Central memory CD8-positive, alpha-beta T cell (primary cell): Measurements from ENCODE around the gene SEC31B.

ENCODE experiments used
- ATAC-seq: fragments of 150-1000 bp; cut with Tn5 transposase; replicated peaks from 2 replicates; pipeline ENCODE4 v1.10.0; 2022; ENCODE audit warnings: mild to moderate bottlenecking, moderate FRiP score, moderate number of reproducible peaks; ENCODE audit not compliant: poor library complexity, severe bottlenecking; ENCODE audit errors: extremely low read depth
- DNase-seq, 2 donors: peaks; one replicate each; pipeline ENCODE4 v3.0.0; 2021; ENCODE audit warnings: low spot score in 2 of 2
- H3K27ac Mint-ChIP-seq: one replicate; pipeline ENCODE4 v1.8.0; 2022; ENCODE audit warnings: low read depth, mild to moderate bottlenecking, moderate library complexity, mixed read lengths
- H3K27me3 Mint-ChIP-seq: one replicate; pipeline ENCODE4 v1.8.0; 2022; ENCODE audit warnings: mixed read lengths
- H3K36me3 Mint-ChIP-seq: one replicate; pipeline ENCODE4 v1.8.0; 2022; ENCODE audit warnings: mild to moderate bottlenecking, moderate library complexity, mixed read lengths; ENCODE audit not compliant: insufficient read depth
- H3K4me1 Mint-ChIP-seq: one replicate; pipeline ENCODE4 v1.8.0; 2022; ENCODE audit warnings: mixed read lengths
- H3K4me3 Mint-ChIP-seq: one replicate; pipeline ENCODE4 v1.8.0; 2022; ENCODE audit warnings: mild to moderate bottlenecking, moderate library complexity, mixed read lengths
- H3K9me3 Mint-ChIP-seq: one replicate; pipeline ENCODE4 v1.8.0; 2022; ENCODE audit warnings: mixed read lengths

The SEC31B gene

GRCh38 chr10:100442548-100442947, 77.1 kb downstream of the SEC31B start:
- Mint-ChIP-seq H3K4me1 (no peaks in the 10 kb centered on the region), H3K27me3 (no peaks in the 10 kb centered on the region), H3K36me3 (no peaks in the 10 kb centered on the region), H3K27ac (no peak overlapping the region), H3K4me3 (no peak overlapping the region), H3K9me3 (no peaks in the 10 kb centered on the region)
- DNase-seq (no peak), ATAC-seq (no peak)

- H3K27me3 Mint-ChIP-seq: no peaks in the 10 kb centered on the region
- H3K9me3 Mint-ChIP-seq: no peaks in the 10 kb centered on the region
- DNase-seq (no peak), ATAC-seq (no peak)
- no peaks in the 10 kb centered on the region for H3K36me3 Mint-ChIP-seq
- H3K4me3 Mint-ChIP-seq: no peak overlapping the region
- H3K27ac Mint-ChIP-seq: no peak overlapping the region
- H3K4me1 Mint-ChIP-seq: no peaks in the 10 kb centered on the region
Observed at GRCh38 chr10:100438674-100439315, 80.9 kb downstream of the SEC31B start.
